SIG-M5 treated with dmso at 0.1 percent for 504 hours (cell line): ENCODE measurements around the gene PSMD3.
"Not testable (repeated sequence)": the region's sequence is repeated elsewhere in the genome, so short reads cannot be mapped to it uniquely, and the experiment has no call there.

ENCODE experiments used
- DNase-seq: peaks from one replicate; lab custom pipeline; 2025; ENCODE audit not compliant: unreplicated experiment; lab: John Stamatoyannopoulos, UW

Gene PSMD3

DNA sequence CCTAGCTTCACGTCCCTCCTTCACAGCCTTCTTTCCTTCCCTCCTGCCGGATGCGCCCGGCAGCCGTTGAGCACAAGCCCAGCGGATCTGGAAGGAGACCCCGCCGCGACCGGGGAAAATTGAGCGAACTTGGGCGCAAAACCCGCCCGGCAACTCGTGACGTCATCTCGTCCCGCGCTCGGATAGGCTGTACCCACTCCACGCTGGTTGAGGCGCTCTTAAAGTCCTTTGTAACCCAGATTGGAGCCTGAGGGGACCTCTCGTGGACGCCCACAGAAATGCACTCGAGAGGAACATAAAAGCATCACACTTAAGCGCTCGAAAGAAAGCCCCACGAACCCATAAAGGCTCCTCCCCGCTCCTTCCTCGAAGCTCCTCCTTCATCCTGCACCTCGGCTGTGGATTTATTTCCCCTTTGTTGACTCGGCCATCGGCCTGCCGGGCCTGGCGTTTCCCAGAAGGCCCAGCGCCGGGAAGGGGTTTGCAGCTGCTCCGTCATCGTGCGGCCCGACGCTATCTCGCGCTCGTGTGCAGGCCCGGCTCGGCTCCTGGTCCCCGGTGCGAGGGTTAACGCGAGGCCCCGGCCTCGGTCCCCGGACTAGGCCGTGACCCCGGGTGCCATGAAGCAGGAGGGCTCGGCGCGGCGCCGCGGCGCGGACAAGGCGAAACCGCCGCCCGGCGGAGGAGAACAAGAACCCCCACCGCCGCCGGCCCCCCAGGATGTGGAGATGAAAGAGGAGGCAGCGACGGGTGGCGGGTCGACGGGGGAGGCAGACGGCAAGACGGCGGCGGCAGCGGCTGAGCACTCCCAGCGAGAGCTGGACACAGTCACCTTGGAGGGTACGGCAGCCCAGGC is at the start of gene PSMD3:
Gene PSMD3, plus strand, starts transcription at position 457 of the 856 bp plus-strand sequence. Its CDS starts 164 bp downstream, at position 621.
- peak; percentile 100 for DNase-seq

DNA sequence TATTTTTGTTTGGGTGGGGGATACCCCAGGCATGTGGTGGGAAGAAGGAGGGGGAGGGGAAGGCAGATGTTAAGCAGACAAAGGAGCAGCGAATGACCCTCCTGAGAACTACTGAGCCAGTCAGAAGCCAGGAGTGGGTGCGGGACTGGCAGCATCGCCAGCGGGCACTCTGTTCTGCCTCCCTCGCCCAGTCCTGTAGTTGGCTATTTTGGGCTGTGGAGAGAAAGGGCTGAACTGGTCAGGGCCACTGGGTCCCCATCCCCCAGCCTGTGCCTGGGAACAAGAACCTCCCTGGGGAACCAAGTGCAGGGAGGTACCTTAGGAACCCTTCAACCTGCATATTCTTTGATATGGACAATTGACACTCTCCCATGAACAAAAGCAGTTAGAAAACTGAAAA is 46.7 kb upstream of the PSMD3 start:
- DNase-seq: no peak

DNA sequence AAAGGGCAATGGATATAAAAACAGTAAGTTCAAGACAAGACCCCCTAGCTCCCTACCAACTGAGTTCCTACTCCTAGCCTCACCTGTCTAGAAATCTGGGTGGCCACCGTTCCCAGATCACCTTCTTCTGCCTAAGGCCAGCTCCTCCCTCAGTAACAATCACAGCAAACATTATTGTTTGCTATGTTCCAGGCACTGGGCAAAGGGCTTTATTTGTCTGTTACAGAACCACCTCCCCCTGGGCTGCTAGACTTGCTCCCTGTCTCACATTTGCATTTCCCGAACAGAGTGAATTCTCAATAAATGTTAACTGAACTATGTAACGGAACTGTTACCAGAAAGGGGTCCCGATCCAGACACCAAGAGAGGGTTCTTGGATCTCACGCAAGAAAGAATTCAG is 46.3 kb upstream of the PSMD3 start:
- no peak for DNase-seq

DNA sequence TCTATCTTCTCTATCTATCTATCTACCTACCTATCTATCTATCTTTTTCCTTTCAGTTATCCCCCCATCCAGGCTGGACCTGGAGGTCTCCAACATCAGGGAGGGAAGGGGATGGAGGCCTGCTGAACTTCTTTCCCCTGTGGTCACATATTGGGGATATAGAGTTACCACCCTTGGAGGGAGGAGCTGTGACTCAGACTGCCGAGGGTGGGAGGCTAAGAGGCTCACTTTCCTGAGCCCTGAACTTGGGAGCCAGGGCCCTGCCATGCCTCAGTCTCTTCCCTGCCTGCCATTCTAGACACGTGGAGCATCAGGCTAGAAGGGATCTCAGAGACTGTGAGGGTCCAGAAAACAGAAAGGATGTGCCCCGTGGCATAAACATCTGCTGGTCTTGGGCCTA is 44.7 kb upstream of the PSMD3 start:
- DNase-seq: no peak

DNA sequence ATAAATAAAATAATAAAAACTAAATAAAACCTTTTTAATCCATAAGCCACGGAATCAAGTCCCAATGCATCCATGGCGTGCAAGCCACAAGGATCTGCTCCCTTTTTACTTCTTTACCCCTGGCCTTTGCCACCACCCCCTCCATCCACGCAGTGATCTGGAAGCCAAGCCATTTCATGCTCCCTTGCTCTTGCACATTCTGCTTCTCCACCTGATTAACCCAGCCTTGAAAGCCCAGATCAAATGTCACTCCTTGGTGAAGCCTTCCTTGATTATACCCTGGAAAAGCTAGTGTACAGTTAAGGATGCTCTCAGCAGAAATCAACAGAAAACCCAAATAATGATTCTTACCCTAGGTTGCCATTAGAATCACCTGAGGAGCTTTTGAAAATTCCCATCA is 43.2 kb upstream of the PSMD3 start:
- DNase-seq: no peak

DNA sequence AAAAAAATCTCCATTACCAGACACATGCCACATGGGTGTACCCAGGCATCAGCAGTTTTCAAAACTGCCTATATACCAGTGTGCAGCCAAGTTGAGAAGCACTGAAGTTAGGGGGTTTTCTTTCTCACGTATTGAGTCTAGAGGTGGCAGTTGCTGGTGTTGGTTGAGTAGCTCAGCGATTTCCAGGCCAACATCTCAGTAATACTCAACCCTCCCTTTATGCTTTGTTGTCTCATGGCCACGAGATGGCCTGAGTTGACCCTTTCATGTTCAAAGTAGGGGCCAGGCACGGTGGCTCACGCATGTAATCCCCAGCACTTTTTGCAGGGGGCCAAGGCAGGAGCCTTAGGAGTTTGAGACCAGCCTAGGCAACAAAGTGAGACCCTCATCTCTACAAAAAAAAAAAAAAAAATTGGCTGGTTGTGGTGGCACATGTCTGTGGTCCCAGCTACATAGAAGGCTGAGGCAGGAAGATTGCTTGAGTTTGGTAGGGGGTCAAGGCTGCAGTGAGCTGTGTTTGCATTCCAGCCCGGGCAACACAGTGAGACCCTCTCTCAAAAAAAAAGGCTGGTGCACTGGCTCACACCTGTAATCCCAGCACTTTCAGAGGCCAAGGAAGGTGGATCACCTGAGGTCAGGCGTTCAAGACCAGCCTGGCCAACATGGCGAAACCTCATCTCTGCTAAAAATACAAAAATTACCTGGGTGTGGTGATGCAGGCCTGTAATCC is 42.3 kb upstream of the PSMD3 start:
- DNase-seq: no peak

DNA sequence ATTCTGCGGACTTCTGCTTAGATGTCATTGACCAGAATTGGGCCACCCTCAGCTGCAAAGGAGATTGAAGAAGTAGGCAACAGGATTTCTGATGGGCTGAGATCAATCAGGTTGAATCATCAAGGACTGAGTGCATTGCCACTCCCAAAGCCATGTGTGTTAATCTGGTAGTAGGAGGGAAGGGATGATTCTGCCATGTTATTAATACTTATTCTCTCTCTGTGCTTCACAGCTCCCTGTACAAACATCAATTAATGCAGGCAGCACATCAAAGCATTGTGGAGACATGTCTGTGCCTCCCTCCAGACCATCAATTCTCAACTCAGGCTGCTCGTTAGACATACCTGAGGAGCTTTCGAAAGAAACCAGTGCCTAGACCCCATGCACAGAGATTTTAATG is 41.5 kb upstream of the PSMD3 start:
- DNase-seq: no peak

DNA sequence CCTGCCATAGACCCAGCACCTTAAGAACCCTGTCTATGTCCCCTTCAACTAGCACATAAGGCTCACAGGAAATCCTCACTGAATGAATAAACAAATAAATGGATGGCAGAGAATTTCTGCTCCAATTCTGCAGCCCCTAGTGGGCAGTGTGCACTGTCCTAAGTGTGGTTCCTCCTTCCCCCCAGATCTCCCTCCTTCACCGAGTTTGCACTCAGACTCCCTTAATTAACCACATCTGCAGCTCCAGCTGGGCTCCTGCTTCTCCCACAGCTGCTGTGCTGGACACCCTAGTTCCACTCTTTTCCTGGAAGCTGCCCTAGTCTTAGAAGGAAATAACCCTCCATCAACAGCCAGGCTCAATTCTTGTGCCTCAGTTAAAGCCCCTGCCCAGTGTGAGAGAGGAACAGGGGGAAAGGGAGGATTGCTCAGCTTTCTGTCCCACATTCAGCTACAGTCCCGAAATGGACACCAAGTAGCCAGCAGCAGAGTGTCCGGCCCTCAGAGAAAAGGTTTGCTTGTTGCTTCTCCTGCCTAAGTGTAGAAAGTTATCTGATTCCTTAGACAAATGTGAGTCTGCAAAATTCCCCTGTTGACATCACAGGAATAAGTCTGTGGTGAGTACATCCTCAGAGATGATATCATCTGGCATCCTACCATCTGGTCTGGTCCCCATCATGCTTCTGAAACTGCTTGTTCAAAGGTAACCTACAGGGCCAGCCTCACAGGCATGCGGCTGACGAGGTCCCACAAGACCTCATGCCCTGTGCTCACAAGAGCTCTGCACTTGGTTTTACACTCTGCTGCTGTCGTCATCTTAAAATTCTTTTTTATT is 40.8 kb upstream of the PSMD3 start:
- peak; percentile 41 for DNase-seq

DNA sequence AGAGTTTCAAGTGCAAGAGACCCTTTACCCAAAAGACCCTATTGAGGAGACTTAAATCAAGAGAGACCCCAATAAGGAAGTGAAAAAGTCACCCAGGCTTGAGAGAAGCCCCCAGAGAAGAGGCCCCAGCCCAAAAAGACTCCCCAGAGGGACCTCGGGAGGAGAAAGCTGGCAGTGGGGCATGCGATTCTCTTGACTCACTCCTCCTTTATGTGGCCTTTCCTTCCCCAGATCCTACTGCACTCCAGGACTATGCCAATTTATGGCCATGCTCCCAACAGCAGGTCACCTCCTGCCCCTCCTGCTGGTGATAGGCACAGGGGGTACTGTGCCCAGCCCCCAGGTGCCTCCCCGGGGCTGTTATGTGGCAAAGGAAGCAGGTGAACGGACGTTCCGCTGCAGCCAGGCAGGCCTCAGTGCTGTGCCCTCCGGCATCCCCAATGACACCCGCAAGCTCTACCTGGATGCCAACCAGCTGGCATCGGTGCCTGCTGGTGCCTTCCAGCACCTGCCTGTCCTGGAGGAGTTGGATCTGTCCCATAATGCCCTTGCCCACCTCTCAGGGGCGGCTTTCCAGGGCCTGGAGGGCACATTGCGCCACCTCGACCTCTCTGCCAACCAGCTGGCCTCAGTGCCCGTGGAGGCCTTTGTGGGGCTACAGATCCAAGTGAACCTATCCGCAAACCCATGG is 36.8 kb upstream of the PSMD3 start:
- no peak for DNase-seq

DNA sequence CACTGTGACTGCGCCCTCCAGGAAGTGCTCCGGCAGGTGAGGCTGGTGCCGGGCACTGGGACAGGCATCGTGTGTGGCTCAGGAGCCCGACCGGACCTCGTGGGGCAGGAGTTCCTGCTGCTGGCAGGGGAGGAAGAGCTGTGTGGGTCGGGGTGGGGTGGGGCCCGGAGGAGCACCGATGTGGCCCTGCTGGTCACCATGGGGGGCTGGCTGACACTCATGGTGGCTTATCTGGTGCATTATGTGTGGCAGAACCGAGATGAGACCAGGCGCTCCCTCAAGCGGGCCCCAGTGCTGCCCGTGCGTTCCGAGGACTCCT is 36.3 kb upstream of the PSMD3 start:
- DNase-seq: no peak

DNA sequence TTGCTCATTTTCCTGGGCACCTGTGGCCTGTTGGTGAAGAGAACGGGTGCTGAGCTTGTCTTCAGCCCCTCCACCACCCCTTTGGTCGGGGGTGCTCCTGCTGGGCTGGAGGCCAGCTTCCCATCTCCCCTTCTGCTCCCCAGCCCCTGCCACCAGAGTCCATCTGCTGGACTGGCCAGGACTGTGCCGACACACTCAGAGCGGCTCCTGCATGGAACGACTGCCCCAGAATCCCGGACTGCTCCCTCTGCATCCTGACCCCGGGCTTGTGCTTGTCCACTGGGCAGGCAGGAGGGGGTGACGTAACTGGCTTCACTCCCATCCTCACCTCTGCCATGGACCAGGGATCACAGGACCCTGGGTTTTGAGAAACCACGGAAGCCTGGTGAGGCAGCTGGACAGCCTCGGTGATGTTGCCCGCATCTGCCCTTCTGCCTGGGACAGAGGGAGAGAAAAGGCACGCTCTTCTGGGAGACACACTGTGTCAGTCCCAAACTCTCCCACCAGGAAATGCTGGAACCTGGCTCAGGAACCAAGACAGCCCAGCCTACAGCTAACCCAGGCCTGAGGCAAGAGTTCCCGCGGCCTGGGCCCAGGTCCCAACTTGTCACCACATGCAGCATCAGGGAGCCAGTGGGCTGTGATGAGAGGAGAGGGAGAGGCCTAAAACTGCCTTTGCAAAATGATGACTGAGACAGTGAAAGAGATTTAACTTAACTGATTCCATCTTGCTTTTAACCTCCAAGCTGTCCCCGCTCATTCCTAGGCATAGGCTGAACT is 33.9 kb upstream of the PSMD3 start:
- DNase-seq: no peak

DNA sequence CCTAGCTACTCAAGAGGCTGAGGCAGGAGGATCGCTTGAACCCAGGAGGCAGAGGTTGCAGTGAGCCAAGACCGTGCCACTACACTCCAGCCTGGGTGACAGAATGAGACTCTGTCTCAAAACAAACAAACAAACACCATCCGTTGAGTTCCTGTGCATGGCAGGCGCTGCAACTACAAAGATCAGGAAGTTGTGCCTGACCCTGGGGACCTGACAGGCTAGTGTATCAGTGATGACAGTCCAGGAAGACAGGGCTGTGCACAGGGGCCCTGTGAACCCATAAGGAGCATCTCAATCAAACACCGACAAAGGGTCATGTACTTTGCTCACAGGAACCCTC is 32.1 kb upstream of the PSMD3 start:
- DNase-seq: not testable (repeated sequence)

DNA sequence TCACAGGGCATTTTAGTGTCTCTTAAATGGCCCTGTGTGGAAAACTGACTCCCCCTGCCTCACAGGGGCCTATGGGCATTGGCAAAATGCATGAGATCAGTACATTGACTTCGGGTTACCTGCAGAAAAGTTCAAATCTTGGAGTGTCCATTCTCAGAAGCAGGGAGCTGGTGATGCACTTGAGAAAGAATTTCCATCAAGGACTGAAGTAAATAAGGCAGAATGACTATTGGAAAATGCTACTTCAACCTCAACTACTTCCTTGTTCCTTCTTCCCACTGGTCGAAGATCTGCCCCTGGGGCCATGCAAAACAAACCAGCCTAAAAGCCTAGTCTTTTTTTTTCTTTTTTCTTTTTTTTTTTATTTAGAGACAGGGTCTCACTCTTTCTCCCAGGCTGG is 31.6 kb upstream of the PSMD3 start:
- DNase-seq: no peak

DNA sequence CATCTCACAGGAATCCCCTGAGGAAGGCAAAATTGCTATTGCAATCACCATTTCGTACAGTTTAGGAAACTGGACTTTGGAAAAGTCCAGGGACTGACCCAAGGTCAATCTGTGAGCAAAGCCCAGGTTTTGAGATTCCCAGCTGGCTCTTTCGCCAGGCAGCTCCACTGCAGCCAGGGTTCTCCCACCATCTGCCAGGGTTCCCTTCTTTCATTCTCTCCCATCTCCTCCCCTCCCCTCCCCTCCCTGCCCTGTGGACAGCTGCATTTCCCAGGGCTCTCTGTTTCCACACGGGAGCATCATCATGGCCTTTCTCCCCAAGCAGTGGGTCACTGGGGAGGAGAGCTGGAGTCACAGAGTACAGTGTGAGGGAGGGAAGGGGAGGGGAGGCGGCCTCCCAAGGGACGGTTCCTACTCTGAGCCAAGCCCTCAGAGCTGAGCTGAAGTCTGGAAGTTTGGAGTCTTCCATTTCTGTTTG is 29.7 kb upstream of the PSMD3 start:
- DNase-seq: no peak

DNA sequence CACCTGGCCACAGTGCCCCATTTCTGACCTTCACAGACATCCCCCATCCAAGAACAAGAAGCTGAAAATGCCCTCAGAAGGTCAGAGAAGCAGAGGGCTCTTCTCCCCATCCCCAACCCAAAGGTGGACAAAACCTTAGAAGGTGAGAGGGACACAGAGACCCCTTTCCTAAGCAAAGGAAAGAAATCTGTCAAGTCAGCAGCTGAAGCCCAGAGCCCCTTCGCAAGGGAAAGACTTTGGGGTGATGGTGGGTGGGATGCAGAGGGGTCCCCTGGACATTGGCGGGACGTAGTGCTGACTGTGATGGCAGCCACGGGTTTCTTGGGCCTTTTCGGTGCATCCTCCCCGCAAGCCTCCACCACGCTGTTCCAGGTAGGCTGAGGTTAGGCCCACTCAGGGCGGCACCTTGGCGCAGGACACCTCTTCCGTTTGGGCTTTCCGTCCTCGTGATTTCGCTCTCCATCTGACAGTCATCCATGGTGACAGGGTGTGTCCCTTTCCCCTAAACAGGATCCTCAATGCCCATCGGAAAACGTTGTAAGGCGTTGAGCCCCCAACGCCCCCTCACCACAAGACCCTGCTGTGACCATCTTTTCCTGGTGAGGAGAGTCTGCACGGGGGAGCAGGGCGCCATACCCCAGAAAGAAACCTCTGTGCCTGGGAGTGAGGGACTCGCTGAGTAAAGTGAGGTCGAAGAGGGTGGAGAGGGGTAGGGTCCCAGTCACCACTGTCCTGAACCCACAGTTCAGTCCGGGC is 28.5 kb upstream of the PSMD3 start:
- DNase-seq: no peak

DNA sequence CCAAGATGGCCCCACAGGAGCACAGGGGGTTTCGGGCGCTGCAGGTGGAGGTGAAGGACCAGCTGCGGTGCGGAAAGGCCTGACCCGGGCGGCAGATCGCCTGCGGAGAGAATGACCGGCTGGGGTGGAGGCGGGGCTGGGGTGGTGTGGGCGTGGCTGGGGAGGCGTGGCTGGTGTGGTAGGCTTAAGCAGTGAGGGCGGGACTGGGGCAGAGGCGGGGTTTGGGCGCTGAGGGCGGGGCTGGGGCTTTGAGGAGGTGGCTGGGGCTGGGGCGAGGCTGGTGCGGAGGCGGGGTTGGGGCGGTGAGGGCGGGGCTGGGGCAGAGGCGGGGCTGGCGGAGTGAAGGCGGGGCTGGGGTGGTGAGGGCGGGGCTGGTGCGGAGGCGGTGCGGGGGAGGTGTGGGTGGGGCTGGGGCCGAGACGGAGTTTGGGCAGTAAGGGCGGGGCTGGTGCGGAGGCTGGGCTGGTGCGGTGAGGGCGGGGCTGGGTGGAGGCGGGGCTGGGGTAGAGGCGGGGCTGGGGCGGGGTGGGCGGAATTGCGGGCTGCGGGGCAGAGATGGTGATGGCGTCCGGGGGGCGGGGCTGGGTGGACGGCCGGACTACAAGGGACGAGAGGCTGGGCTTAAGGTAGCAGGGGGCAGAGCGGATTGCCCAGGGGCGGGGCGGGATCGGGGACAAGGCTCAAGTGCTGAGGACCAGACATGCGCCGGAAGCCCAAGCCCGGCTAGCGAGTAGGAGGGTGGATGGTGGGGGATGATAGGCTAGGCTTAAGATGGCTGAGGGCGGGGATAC is 27.7 kb upstream of the PSMD3 start:
- peak; percentile 93 for DNase-seq

DNA sequence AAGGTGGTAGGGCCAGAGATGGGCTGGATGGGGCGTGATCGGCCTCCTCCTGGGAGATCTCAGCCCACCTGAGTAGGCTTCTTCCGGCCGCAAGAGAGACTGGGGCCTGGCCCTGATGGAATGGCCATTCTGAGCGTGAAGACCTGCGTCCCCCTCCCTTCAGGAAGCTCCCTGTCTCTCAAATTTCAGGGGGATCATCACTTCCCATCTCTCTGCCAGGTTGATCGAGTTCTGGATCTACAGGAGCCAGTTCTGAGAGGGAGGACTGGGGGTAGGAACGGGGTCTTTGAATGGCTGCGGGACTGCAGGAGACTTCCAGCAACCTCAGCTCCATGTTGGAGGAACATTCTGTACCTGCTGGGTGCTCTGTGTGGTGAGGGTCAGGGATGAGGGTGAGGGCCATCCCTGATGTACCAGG is 27.1 kb upstream of the PSMD3 start:
- no peak for DNase-seq

DNA sequence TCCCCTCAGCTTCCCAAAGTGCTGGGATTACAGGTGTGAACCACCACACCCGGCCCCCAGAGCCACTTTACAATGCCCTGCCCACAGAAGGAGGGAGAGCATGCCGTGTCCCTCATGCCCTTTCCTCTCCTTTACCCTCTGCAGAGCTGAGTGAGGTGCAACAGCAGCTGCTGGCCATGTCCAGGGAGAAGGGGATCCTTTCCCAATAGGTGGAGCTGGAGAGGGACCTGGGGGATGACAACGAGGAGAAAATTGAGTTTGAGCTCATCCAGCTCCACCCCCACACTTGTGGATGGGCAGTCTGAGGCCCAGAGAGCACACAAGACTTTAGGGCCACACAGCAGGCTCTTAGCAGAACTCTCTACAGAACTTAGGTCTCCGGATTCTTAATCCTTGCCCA is 25.7 kb upstream of the PSMD3 start:
- DNase-seq: no peak

DNA sequence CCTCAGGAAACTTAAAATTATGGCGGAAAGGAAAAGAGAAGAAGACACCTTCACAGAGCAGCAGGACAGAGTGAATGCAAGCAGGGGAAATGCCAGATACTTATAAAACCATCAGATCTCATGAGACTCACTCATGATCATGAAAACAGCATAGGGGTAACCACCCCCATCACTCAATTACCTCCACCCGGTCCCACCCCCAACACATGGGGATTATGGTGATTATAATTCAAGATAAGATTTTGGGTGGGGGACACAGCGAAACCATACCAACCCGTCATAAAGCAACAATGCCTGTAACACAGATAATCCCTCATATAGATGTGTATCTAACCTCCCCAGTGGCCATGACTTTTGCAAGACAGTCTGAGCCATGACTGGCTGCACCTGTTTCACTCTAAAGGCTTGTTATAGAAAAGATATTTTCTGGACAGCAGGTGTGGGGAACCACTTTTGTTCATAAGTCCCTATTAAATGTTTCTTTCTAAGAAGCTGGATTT is 24.8 kb upstream of the PSMD3 start:
- no peak for DNase-seq
